Spleen (tissue), 3 donors: ENCODE data around the gene RARG.

ENCODE experiments used
- POLR2A ChIP-seq, 3 donors: fragments of 450-650 bp; IDR thresholded peaks; one replicate each; pipeline ENCODE4 v1.5.1; 2017; ENCODE audit warnings: antibody characterized with exemption in 3 of 3, mild to moderate bottlenecking in 1 of 3
- POLR2AphosphoS5 ChIP-seq, 3 donors: sonication (generic); formaldehyde crosslinking; IDR thresholded peaks; one replicate each; pipeline ENCODE4 v1.5.1; 2017; ENCODE audit warnings: antibody characterized with exemption in 3 of 3

DNA sequence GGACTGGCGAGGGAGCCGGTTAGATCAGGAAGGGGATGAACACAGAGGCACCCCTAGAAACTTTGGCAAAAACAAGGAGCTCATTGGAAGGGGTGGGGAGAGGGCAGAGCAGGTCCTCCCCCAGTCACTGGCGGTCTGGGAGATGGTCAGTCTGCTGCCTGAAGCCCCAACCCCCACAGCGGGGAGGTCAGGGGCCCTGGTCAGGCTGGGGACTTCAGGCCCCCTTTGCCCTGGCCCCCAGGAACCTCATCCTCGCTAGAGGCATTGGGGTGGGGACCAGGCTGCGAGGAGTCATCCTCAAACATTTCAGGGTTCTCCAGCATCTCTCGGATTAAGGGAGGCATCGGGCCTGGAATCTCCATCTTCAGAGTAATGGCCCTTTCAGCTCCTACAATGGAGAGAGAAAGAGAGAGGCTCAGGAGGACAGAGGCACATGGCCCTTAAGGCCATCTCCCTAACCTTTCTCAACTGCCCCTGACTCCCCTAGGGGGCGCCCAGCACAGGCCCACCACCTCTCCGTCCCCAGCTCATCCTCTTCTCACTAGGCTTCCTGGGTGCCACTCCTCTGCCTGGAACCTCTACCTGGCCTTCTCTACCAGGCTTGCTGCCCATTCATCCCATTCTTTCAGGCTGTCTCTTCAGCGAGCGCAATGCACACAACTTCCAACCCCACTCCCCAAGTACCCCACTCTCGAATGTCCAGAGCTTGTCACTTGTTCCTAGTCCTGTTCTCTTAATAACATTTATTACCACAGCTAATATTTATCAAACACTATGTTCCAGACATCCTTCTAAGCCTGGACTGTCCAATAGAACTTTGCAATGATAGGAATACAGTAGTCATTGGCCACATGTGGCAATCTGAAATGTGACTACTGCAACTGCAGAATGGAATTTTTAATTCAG lies 20.3 kb downstream of the RARG start:
- TF ChIP-seq POLR2A (IDR thresholded peaks at IDR 0.05) (no peak), POLR2AphosphoS5 (IDR thresholded peaks at IDR 0.05) (no peak)
